Endothelial cell of umbilical vein (primary cell): ENCODE measurements around the gene AKT3.

Source experiments
- CTCF ChIP-seq, 2 donors: IDR thresholded peaks; 1 replicate in 1 of 2; 2 replicates in 1 of 2; pipeline ENCODE4 v1.5.1; 2011; ENCODE audit warnings: low read length in 2 of 2, mild to moderate bottlenecking in 2 of 2, moderate library complexity in 2 of 2, control low read depth in 1 of 2, inconsistent platforms in 1 of 2, low read depth in 1 of 2; ENCODE audit not compliant: insufficient read depth in 1 of 2; ENCODE audit errors: extremely low read depth in 1 of 2
- MAX ChIP-seq: IDR thresholded peaks from 2 replicates; pipeline ENCODE4 v1.6.1; 2011; ENCODE audit not compliant: insufficient read depth, insufficient read length
- MYC ChIP-seq: IDR thresholded peaks from one replicate; pipeline ENCODE4 v1.6.1; 2011; ENCODE audit warnings: mild to moderate bottlenecking, low read depth, low read length
- POLR2A ChIP-seq: IDR thresholded peaks from 2 replicates; pipeline ENCODE4 v1.6.1; 2012; ENCODE audit warnings: low read depth, mild to moderate bottlenecking, control low read depth, low read length
- POLR2AphosphoS5 ChIP-seq: IDR thresholded peaks from 2 replicates; pipeline ENCODE4 v1.6.1; 2012; ENCODE audit warnings: low read depth, mild to moderate bottlenecking, control low read depth, low read length, moderate library complexity; ENCODE audit not compliant: insufficient read depth

- no peak for TF ChIP-seq CTCF (IDR thresholded peaks at IDR 0.05; ENCODE audit: extremely low read depth in 1 of 2, insufficient read depth in 1 of 2, low read depth in 1 of 2, low read length in 2 of 2)
- no peak for TF ChIP-seq MAX
- no peak for TF ChIP-seq POLR2AphosphoS5
- no peak for TF ChIP-seq MYC
- TF ChIP-seq POLR2A, result no peak
These were observed 346.9 kb downstream of the AKT3 start for GRCh38 chr1:243503155-243503554.
